Smooth muscle cell (in vitro differentiated cells): ENCODE data around the gene DCTN5. TPM values are rescaled to one million over a fixed set of nuclear protein-coding genes. Genes with fewer than 3 reads are reported as not detected.
"Not testable (repeated sequence)": the region's sequence is repeated elsewhere in the genome, so short reads cannot be mapped to it uniquely, and the experiment has no call there.

ENCODE experiments used
- DNase-seq: peaks from one replicate; lab custom pipeline; 2025; ENCODE audit not compliant: unreplicated experiment; lab: John Stamatoyannopoulos, UW
- H2AFZ ChIP-seq: fragments of 200-600 bp; sonication (generic); 2 replicates; pipeline ENCODE4 v1.6.0; 2016; ENCODE audit warnings: antibody characterized with exemption, low read depth, mild to moderate bottlenecking
- H3F3A ChIP-seq: fragments of 200-600 bp; sonication (generic); 2 replicates; pipeline ENCODE4 v1.6.0; 2017; ENCODE audit warnings: antibody characterized with exemption, low read depth
- H3K27ac ChIP-seq: fragments of 200-600 bp; sonication (generic); 2 replicates; pipeline ENCODE4 v1.5.1; 2016; ENCODE audit warnings: low read depth, mild to moderate bottlenecking
- H3K27me3 ChIP-seq: fragments of 200-600 bp; sonication (generic); 2 replicates; pipeline ENCODE4 v1.6.1; 2016; ENCODE audit warnings: low read depth, mild to moderate bottlenecking
- H3K36me3 ChIP-seq: fragments of 200-600 bp; sonication (generic); 2 replicates; pipeline ENCODE4 v1.5.1; 2016; ENCODE audit warnings: low read depth
- H3K4me1 ChIP-seq: fragments of 200-600 bp; sonication (generic); 2 replicates; pipeline ENCODE4 v1.5.1; 2016; ENCODE audit warnings: low read depth
- H3K4me2 ChIP-seq: fragments of 200-600 bp; sonication (generic); 2 replicates; pipeline ENCODE4 v1.6.0; 2016; ENCODE audit warnings: mild to moderate bottlenecking
- H3K4me3 ChIP-seq: fragments of 200-600 bp; sonication (generic); 2 replicates; pipeline ENCODE4 v1.5.1; 2016; ENCODE audit warnings: mild to moderate bottlenecking
- H3K79me2 ChIP-seq: fragments of 200-600 bp; sonication (generic); 2 replicates; pipeline ENCODE4 v1.6.0; 2016; ENCODE audit warnings: low read depth, mild to moderate bottlenecking
- H3K9ac ChIP-seq: fragments of 200-600 bp; sonication (generic); 2 replicates; pipeline ENCODE4 v1.6.0; 2016; ENCODE audit warnings: low read depth
- H3K9me3 ChIP-seq: fragments of 200-600 bp; sonication (generic); replicated peaks from 2 replicates; pipeline ENCODE4 v1.5.1; 2016; ENCODE audit warnings: low read depth
- H4K20me1 ChIP-seq: fragments of 200-600 bp; sonication (generic); 2 replicates; pipeline ENCODE4 v1.6.0; 2016; ENCODE audit warnings: low read depth
- WGBS: methylation state at CpG from one replicate; pipeline ENCODE4 v1.1.7; 2016; ENCODE audit warnings: low lambda C conversion rate; 5-methylcytosine and 5-hydroxymethylcytosine counted together
- polyA plus RNA-seq: library from polyadenylated mRNA; unstranded; fragments of >200 nt; fragmentation: Nextera tagmentation; extraction: Ambion mirVana; gene quantifications from 2 replicates; pipeline ENCODE4 v1.2.1, GENCODE V29; 2016
- total RNA-seq: library from RNA; depleted of rRNA; stranded (reverse); fragments of >200 nt; gene quantifications from 2 replicates; pipeline ENCODE4 v1.2.3, GENCODE V29; 2014
- TF ChIP-seq, protein P1 (sequence below): fragments of 200-600 bp; sonication (generic); IDR thresholded peaks from 2 replicates; pipeline ENCODE4 v1.5.1; 2017; ENCODE audit warnings: borderline replicate concordance, mild to moderate bottlenecking, antibody characterized with exemption; ENCODE audit not compliant: insufficient read depth, poor library complexity, severe bottlenecking

DCTN5 gene
- total and polyA plus RNA-seq, 2 experiments from 2014 or later: 14.0 to 22.6 TPM

DNA sequence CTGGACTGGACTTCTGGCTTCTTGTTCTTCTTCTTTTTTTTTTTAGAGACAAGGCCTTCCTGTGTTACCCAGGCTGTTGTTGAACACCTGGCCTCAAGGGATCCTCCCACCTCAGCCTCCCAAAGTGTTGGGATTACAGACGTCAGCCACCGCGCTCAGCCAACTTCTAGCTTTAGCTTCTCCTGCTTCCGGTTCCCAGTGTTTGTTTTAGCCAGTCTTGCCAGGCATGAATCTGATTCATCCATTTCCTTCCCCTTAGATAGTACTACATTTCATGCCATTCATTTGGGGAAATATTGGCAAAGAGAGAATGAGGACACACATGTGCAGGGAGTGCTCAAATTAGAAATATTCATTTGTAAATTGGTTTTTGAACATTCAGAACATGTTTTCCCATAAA, 33.1 kb upstream of the DCTN5 start:
- no peaks in the 10 kb centered on the region for H3K9me3 ChIP-seq
- DNase-seq: no peak
- H3F3A ChIP-seq: no peaks in the 10 kb centered on the region
- TF ChIP-seq, protein P1, sequence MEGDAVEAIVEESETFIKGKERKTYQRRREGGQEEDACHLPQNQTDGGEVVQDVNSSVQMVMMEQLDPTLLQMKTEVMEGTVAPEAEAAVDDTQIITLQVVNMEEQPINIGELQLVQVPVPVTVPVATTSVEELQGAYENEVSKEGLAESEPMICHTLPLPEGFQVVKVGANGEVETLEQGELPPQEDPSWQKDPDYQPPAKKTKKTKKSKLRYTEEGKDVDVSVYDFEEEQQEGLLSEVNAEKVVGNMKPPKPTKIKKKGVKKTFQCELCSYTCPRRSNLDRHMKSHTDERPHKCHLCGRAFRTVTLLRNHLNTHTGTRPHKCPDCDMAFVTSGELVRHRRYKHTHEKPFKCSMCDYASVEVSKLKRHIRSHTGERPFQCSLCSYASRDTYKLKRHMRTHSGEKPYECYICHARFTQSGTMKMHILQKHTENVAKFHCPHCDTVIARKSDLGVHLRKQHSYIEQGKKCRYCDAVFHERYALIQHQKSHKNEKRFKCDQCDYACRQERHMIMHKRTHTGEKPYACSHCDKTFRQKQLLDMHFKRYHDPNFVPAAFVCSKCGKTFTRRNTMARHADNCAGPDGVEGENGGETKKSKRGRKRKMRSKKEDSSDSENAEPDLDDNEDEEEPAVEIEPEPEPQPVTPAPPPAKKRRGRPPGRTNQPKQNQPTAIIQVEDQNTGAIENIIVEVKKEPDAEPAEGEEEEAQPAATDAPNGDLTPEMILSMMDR: no peak
- no peaks in the 10 kb centered on the region for H3K36me3 ChIP-seq
- no peak overlapping the region for H3K4me3 ChIP-seq
- no peaks in the 10 kb centered on the region for H3K79me2 ChIP-seq
- H3K27ac ChIP-seq: no peak overlapping the region
- no peak overlapping the region for H3K4me2 ChIP-seq
- H3K4me1 ChIP-seq: no peaks in the 10 kb centered on the region
- H4K20me1 ChIP-seq: no peaks in the 10 kb centered on the region
- no peak overlapping the region for H2AFZ ChIP-seq
- 55% methylated on average over 4 of the region's 4 CpGs for WGBS
- no peaks in the 10 kb centered on the region for H3K27me3 ChIP-seq
- no peak overlapping the region for H3K9ac ChIP-seq

GRCh38 chr16:23609929-23610328, 31.3 kb upstream of the DCTN5 start:
- no peaks in the 10 kb centered on the region for H3K36me3 ChIP-seq
- no peak overlapping the region for H3K9ac ChIP-seq
- H3K4me1 ChIP-seq: no peaks in the 10 kb centered on the region
- H3F3A ChIP-seq: no peaks in the 10 kb centered on the region
- H4K20me1 ChIP-seq: no peaks in the 10 kb centered on the region
- H3K27ac ChIP-seq: no peak overlapping the region
- H3K4me2 ChIP-seq: no peak overlapping the region
- TF ChIP-seq, protein P1: no peak
- H3K4me3 ChIP-seq: no peak overlapping the region
- no peak for DNase-seq
- H2AFZ ChIP-seq: no peak overlapping the region
- H3K9me3 ChIP-seq: no peaks in the 10 kb centered on the region
- H3K27me3 ChIP-seq: no peaks in the 10 kb centered on the region
- no peaks in the 10 kb centered on the region for H3K79me2 ChIP-seq
- WGBS: 97% methylated on average over 1 of the region's 1 CpG

DNA sequence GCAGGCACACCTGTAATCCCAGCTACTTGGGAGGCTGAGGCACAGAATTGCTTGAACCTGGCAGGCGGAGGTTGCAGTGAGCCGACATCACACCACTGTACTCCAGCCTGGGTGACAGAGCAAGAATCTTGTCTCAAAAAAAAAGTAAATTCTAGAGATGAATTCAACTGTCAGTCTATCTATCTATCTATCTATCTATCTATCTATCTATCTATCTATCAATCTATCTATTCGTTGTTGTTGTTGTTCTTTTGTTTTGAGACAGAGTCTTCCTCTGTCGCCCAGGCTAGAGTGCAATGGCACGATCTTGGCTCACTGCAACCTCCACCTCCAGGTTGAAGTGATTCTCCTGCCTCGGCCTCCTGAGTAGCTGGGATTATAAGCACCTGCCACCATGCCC, 30.4 kb upstream of the DCTN5 start:
- H3F3A ChIP-seq, H3K79me2 ChIP-seq, H3K4me1 ChIP-seq, DNase-seq, H4K20me1 ChIP-seq, H3K27me3 ChIP-seq, H3K36me3 ChIP-seq, H3K27ac ChIP-seq, H2AFZ ChIP-seq, H3K9me3 ChIP-seq, H3K9ac ChIP-seq, H3K4me2 ChIP-seq, H3K4me3 ChIP-seq: not testable (repeated sequence)
- 97% methylated on average over 6 of the region's 6 CpGs for WGBS

- Histone ChIP-seq H3K4me1 (no peaks in the 10 kb centered on the region), H3K27me3 (no peaks in the 10 kb centered on the region), H3K9ac (no peak overlapping the region), H3F3A (no peaks in the 10 kb centered on the region), H3K4me3 (no peak overlapping the region), H3K9me3 (no peaks in the 10 kb centered on the region), H2AFZ (no peak overlapping the region), H4K20me1 (no peaks in the 10 kb centered on the region), H3K36me3 (no peaks in the 10 kb centered on the region), H3K79me2 (no peaks in the 10 kb centered on the region), H3K4me2 (no peak overlapping the region), H3K27ac (no peak overlapping the region)
- WGBS: 90% methylated on average over 3 of the region's 3 CpGs
- TF ChIP-seq, protein P1: no peak
- DNase-seq: no peak
These were observed 29.3 kb upstream of the DCTN5 start for GRCh38 chr16:23611936-23612335.
